Measurements from ENCODE around the gene MOB1A. TPM values are rescaled to one million over a fixed set of nuclear protein-coding genes. Genes with fewer than 3 reads are reported as not detected.
A peak's percentile ranks its signal among the peaks of the same experiment; 100 is the strongest.

Gene MOB1A
- total and polyA plus RNA-seq, 2 of the 13 experiments (the other 11 are each of a cell fraction or from before 2014, with no cell fraction given), result 48.2 to 139 TPM

DNA sequence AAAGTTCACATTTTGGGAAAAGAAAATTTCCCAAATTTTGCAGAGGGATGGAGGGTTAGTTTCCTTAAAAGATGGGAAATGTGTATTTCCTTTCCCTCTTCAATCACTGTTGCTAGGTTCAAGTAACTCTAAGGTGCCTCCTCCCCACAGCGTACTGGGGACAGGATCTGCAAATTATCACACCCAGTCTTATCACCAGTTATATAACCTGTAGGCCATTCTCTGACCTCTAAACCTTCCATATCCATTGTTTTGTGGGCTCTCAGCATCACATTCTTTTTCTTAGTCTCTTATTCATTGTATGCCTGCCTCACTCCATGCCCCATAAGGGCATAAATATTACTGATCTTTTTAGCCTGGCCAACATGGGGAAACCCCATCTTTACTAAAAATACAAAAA lies 16.1 kb upstream of the MOB1A start:
- Histone ChIP-seq H3K36me3 (replicated peaks in 1 of 2; ENCODE audit: control insufficient read depth in 1 of 2, insufficient read depth in 2 of 2, low read length in 2 of 2) (no peaks in the 10 kb centered on the region), H2AFZ (ENCODE audit: low read length) (no peak overlapping the region), H3K9ac (ENCODE audit: insufficient read depth, low read depth, low read length) (no peak overlapping the region), H3K9me3 (ENCODE audit: low read length) (no peaks in the 10 kb centered on the region), H4K20me1 (ENCODE audit: insufficient read depth, low read length) (peaks cover 7% of the 10 kb centered on the region), H3K4me2 (ENCODE audit: low read depth, low read length) (no peak overlapping the region), H3K27me3 (ENCODE audit: control insufficient read depth in 1 of 2, insufficient read depth in 2 of 2, low read length in 2 of 2) (no peaks in the 10 kb centered on the region; a peak in 1 of 5 replicates), H3K4me1 (ENCODE audit: insufficient read depth, low read length) (peaks cover 57% of the 10 kb centered on the region), H3K27ac (ENCODE audit: extremely low read length, insufficient read depth, low read length) (no peak overlapping the region), H3K4me3 (replicated peaks in 1 of 3; ENCODE audit: insufficient read depth in 1 of 3, low read depth in 2 of 3, low read length in 3 of 3) (no peak overlapping the region), H3K79me2 (ENCODE audit: insufficient read depth, low read length) (peaks cover 7% of the 10 kb centered on the region)
- DNase-seq (ENCODE audit: low spot score) (no peak), FAIRE-seq (no peak), ATAC-seq (no peak)
- POLR2A ChIA-PET, result no interaction called here
- TF ChIP-seq SOX6 (IDR thresholded peaks at IDR 0.05) (no peak), SOX6 (CRISPR knock-in tag; IDR thresholded peaks at IDR 0.05) (peak; percentile 51; the same call in 1 of the 2 replicates), ZNF644 (CRISPR knock-in tag; IDR thresholded peaks at IDR 0.05; ENCODE audit: low read depth) (no peak), SOX5 (CRISPR knock-in tag; IDR thresholded peaks at IDR 0.05; ENCODE audit: borderline replicate concordance) (peak; percentile 60; the same call in 1 of the 2 replicates), ZFP36 (IDR thresholded peaks at IDR 0.05; ENCODE audit: borderline replicate concordance, low read depth, low read length, partially characterized antibody) (no peak), SOX13 (IDR thresholded peaks at IDR 0.05) (no peak), SOX13 (CRISPR knock-in tag; conservative IDR thresholded peaks at IDR 0.05 in 1 of 2, IDR thresholded peaks at IDR 0.05 in 1 of 2) (peak in 1 of 2 experiments; percentile 74; a peak in 2 of 4 replicates), TBX2 (CRISPR knock-in tag; IDR thresholded peaks at IDR 0.05; ENCODE audit: borderline replicate concordance) (0 out of 2 replicates have a peak, but pooled peaks have one; percentile 19)
- 18% methylated on average over 1 of the region's 1 CpG for WGBS (ENCODE audit: low lambda C conversion rate)
- intact Hi-C loops (cut with micrococcal nuclease; ENCODE audit: unreplicated experiment), result loop anchor here (5.0 kb wide), 1 partner anchor 47 kb away; the partner anchor contains the start of gene BOLA3
- in situ Hi-C loops (cut with HindIII; ENCODE audit: extremely low pct_ligation_motif_present, low pct_unique_long_range_greater_than_20kb), result no loop called here
- CTCF ChIA-PET (ENCODE audit: low intra/inter-chr PET ratio, low total read pairs), result no interaction called here
- no TSS peak for BruUV-seq (replicated peaks)

DNA sequence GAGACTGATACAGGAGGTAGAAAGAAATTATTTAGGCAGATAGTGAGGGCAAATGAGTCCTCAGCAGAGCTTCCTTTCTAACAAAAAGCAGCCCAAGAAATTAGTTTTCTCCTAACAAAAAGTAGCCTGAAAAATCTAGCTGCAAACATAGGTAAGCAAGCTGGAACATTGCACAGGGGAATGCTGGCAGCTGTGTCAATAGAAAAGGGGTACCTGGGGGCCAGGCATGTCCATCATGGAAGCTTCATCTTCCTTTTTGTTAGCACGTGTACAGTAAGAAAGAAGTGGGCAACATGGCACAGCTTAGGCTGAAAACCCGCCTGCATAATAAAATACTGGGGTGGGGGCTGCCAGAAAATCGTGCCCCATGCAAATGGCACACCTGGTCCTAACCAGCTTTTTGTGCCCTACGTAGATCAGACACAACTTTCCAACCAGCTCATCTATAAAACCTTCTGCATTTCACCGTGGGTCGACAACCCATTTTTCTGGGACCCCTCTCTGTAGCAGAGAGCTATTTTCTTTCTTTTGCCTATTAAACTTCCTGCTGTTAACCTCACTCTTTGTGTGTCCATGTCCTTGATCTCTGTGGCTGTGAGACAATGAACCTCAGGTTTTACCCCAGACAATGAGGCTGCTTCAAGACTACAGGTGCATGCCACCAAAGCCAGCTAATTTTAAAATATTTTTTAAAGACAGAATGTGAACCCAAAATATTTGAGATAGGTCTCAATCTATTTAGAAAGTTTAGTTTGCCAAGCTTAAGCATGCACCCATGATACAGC lies 13.1 kb upstream of the MOB1A start:
- POLR2A ChIA-PET, result interaction anchor here (0.8 to 2.1 kb wide), 5 partner anchors 8 to 71 kb away, joined by 3 to 26 read pairs (median 8); partner anchors contain the start of gene MOB1A
- no peaks in the 10 kb centered on the region for H3K36me3 ChIP-seq (replicated peaks in 1 of 2; ENCODE audit: control insufficient read depth in 1 of 2, insufficient read depth in 2 of 2, low read length in 2 of 2)
- ATAC-seq (peak; percentile 53), FAIRE-seq (no peak), DNase-seq (ENCODE audit: low spot score) (peak; percentile 35)
- CTCF ChIA-PET (ENCODE audit: low intra/inter-chr PET ratio, low total read pairs), result no interaction called here
- in situ Hi-C loops (cut with HindIII; ENCODE audit: extremely low pct_ligation_motif_present, low pct_unique_long_range_greater_than_20kb) (no loop called here), intact Hi-C loops (cut with micrococcal nuclease; ENCODE audit: unreplicated experiment) (no loop called here)
- 5% methylated on average over 6 of the region's 6 CpGs for WGBS (ENCODE audit: low lambda C conversion rate)
- peak overlapping the region; percentile 57 for H3K4me2 ChIP-seq (ENCODE audit: low read depth, low read length)
- H2AFZ ChIP-seq (ENCODE audit: low read length), result no peak overlapping the region
- no peaks in the 10 kb centered on the region for H3K79me2 ChIP-seq (ENCODE audit: insufficient read depth, low read length)
- H3K4me3 ChIP-seq (replicated peaks in 1 of 3; ENCODE audit: insufficient read depth in 1 of 3, low read depth in 2 of 3, low read length in 3 of 3), result no peak overlapping the region
- H3K27ac ChIP-seq (ENCODE audit: extremely low read length, insufficient read depth, low read length), result no peak overlapping the region
- H3K9me3 ChIP-seq (ENCODE audit: low read length), result no peaks in the 10 kb centered on the region
- peaks cover 54% of the 10 kb centered on the region for H3K4me1 ChIP-seq (ENCODE audit: insufficient read depth, low read length)
- no peak overlapping the region for H3K9ac ChIP-seq (ENCODE audit: insufficient read depth, low read depth, low read length)
- no peaks in the 10 kb centered on the region for H3K27me3 ChIP-seq (ENCODE audit: control insufficient read depth in 1 of 2, insufficient read depth in 2 of 2, low read length in 2 of 2)
- BruUV-seq (replicated peaks), result no TSS peak
- no peaks in the 10 kb centered on the region for H4K20me1 ChIP-seq (ENCODE audit: insufficient read depth, low read length)
- TF ChIP-seq SOX6 (IDR thresholded peaks at IDR 0.05), result no peak
- peak; percentile 55; the same call in 1 of the 2 replicates for TF ChIP-seq SOX6 (CRISPR knock-in tag; IDR thresholded peaks at IDR 0.05)
- no peak for TF ChIP-seq ZNF605 (CRISPR knock-in tag; IDR thresholded peaks at IDR 0.05)
- peak; percentile 45; the same call in 1 of the 2 replicates for TF ChIP-seq SOX5 (CRISPR knock-in tag; IDR thresholded peaks at IDR 0.05; ENCODE audit: borderline replicate concordance)
- no peak for TF ChIP-seq SOX13 (IDR thresholded peaks at IDR 0.05)
- TF ChIP-seq SOX13 (CRISPR knock-in tag; conservative IDR thresholded peaks at IDR 0.05 in 1 of 2, IDR thresholded peaks at IDR 0.05 in 1 of 2), result peak in 1 of 2 experiments; percentile 79; a peak in 2 of 4 replicates
- TF ChIP-seq, protein P1, sequence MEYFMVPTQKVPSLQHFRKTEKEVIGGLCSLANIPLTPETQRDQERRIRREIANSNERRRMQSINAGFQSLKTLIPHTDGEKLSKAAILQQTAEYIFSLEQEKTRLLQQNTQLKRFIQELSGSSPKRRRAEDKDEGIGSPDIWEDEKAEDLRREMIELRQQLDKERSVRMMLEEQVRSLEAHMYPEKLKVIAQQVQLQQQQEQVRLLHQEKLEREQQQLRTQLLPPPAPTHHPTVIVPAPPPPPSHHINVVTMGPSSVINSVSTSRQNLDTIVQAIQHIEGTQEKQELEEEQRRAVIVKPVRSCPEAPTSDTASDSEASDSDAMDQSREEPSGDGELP (IDR thresholded peaks at IDR 0.05; ENCODE audit: borderline replicate concordance, low read depth), result peak; percentile 63; the same call in 1 of the 2 replicates
- TF ChIP-seq ZNF780A (CRISPR knock-in tag; IDR thresholded peaks at IDR 0.05), result no peak
- no peak for TF ChIP-seq ATF7 (IDR thresholded peaks at IDR 0.05)
- TF ChIP-seq ATF7 (CRISPR knock-in tag; IDR thresholded peaks at IDR 0.05), result no peak
- TF ChIP-seq YEATS4 (CRISPR knock-in tag; IDR thresholded peaks at IDR 0.05; ENCODE audit: borderline replicate concordance), result 0 out of 2 replicates have a peak, but pooled peaks have one; percentile 23
